ENCODE data around the gene ZNF544.
A peak's percentile ranks its signal among the peaks of the same experiment; 100 is the strongest.

Gene ZNF544

DNA sequence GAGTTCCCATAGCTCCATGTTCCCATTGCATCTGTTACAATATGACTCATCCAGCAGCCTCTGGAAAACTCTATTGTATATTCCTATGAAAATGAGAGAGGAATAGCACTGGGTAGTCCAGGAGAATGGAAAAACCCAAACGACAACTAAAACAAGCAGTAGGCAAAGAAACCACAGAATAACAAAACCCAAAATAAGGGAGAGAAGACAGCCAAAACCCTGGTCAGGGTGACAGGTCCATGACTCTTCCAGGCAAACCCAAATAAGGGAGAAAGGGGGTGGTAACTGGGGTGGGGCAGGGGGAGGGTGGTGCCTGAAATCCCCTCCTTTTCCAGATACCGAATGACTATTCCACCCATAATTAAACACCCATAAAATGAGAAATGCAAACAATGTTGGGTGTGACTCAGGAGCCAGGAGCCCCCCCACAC is 46.1 kb downstream of the ZNF544 start:
- Mint-ChIP-seq H3K27me3 (no peaks in the 10 kb centered on the region), H3K36me3 (peaks cover 63% of the 10 kb centered on the region)
- no peak for DNase-seq

GRCh38 chr19:58275564-58275963 is 46.9 kb downstream of the ZNF544 start:
- no peak for DNase-seq
- Mint-ChIP-seq H3K9me3 (peaks cover 46% of the 10 kb centered on the region), H3K36me3 (peaks cover 65% of the 10 kb centered on the region), H3K27me3 (no peaks in the 10 kb centered on the region), H3K4me1 (peaks cover 31% of the 10 kb centered on the region), H3K27ac (no peak overlapping the region), H3K4me3 (no peak overlapping the region)
- CTCF ChIA-PET = no interaction called here

More for the DNA sequence above, 46.1 kb downstream of the ZNF544 start:
- CTCF ChIA-PET = no interaction called here
- H3K4me1 Mint-ChIP-seq = peaks cover 23% of the 10 kb centered on the region
- H3K9me3 Mint-ChIP-seq = peaks cover 49% of the 10 kb centered on the region
- no peak overlapping the region for H3K4me3 Mint-ChIP-seq
- H3K27ac Mint-ChIP-seq = no peak overlapping the region

DNA sequence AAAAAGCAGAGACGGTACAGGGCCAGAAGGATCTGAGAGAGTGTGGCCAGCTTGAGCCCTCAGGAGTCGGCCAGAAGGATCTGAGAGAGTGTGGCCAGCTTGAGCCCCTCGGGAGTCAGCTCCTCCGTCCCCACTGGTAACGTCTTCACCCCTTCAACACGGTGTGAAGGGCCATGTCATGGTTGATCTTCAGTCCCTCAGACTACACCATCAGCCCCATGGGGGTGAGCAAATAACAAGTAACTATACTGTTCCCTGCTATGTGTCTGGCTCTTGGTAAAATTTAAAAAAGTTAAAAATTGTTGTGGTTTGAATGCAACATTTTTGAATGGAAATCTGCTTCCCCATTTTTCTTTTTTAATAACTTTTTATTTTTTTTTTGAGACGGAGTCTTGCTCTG is 48.5 kb downstream of the ZNF544 start:
- Mint-ChIP-seq H3K36me3 (peaks cover 63% of the 10 kb centered on the region), H3K4me3 (peak overlapping the region; percentile 86), H3K4me1 (peaks cover 40% of the 10 kb centered on the region), H3K9me3 (peaks cover 42% of the 10 kb centered on the region), H3K27me3 (no peaks in the 10 kb centered on the region), H3K27ac (peak overlapping the region; percentile 53)
- DNase-seq = no peak
- CTCF ChIA-PET = no interaction called here

GRCh38 chr19:58277748-58278540 is 49.2 kb downstream of the ZNF544 start:
- no peak for DNase-seq
- Mint-ChIP-seq H3K9me3 (peaks cover 39% of the 10 kb centered on the region), H3K36me3 (peaks cover 65% of the 10 kb centered on the region), H3K4me1 (peaks cover 40% of the 10 kb centered on the region), H3K27ac (peak overlapping the region; percentile 97), H3K27me3 (no peaks in the 10 kb centered on the region), H3K4me3 (peak overlapping the region; percentile 86)
- CTCF ChIA-PET = no interaction called here

- Mint-ChIP-seq H3K27me3 (no peaks in the 10 kb centered on the region), H3K9me3 (peaks cover 41% of the 10 kb centered on the region), H3K36me3 (peaks cover 69% of the 10 kb centered on the region), H3K4me1 (peaks cover 40% of the 10 kb centered on the region), H3K4me3 (peak within 1 kb of the TSS; percentile 86), H3K27ac (peak within 1 kb of the TSS; percentile 97)
- CTCF ChIA-PET = no interaction called here
- DNase-seq = peak; percentile 99
Measured at GRCh38 chr19:58278541-58279041, 49.9 kb downstream of the ZNF544 start, which contains the start of gene ZNF8. Gene ZNF8 (plus strand): TSS chr19:58278955. CDS start chr19:58279082, 127 bp downstream.

- Mint-ChIP-seq H3K4me3 (peak overlapping the region; percentile 86), H3K27ac (peak overlapping the region; percentile 97), H3K4me1 (peaks cover 40% of the 10 kb centered on the region), H3K9me3 (peaks cover 39% of the 10 kb centered on the region), H3K27me3 (no peaks in the 10 kb centered on the region), H3K36me3 (peaks cover 67% of the 10 kb centered on the region)
- DNase-seq = peak; percentile 58
- CTCF ChIA-PET = no interaction called here
Measured at GRCh38 chr19:58279042-58279924, 50.6 kb downstream of the ZNF544 start.

- Mint-ChIP-seq H3K4me3 (peak overlapping the region; percentile 86), H3K27me3 (no peaks in the 10 kb centered on the region), H3K9me3 (peaks cover 36% of the 10 kb centered on the region), H3K27ac (peak overlapping the region; percentile 97), H3K4me1 (peaks cover 40% of the 10 kb centered on the region), H3K36me3 (peaks cover 63% of the 10 kb centered on the region)
- DNase-seq = no peak
- CTCF ChIA-PET = no interaction called here
Measured at GRCh38 chr19:58279925-58280316, 51.2 kb downstream of the ZNF544 start.

- peaks cover 70% of the 10 kb centered on the region for H3K36me3 Mint-ChIP-seq
- no peak for DNase-seq
- CTCF ChIA-PET = no interaction called here
Measured at GRCh38 chr19:58284199-58284598, 55.5 kb downstream of the ZNF544 start.

DNA sequence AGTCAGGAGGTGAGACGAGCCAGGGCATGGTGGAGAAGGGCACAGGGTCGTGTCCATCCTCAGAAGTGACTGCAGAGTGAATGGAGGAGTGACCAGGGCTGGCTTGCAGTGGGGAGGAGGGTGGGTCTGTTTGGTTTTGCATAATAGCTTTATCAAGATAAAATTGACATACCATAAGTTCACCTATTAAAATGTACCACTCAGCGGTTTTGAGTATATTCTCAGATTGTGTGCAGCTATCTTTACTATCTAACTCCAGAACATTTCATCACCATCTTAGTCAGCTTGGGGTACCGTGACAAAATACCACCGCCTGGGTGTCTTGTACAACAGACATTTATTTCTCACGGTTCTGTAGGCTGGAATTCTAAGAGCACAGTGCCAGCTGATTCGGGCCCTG is 63.2 kb downstream of the ZNF544 start:
- Mint-ChIP-seq H3K9me3 (peaks cover 64% of the 10 kb centered on the region), H3K4me3 (no peak overlapping the region), H3K27me3 (no peaks in the 10 kb centered on the region), H3K36me3 (peaks cover 84% of the 10 kb centered on the region), H3K4me1 (no peaks in the 10 kb centered on the region), H3K27ac (no peak overlapping the region)
- CTCF ChIA-PET = no interaction called here
- no peak for DNase-seq

More at GRCh38 chr19:58284199-58284598, 55.5 kb downstream of the ZNF544 start:
- Mint-ChIP-seq H3K27me3 (no peaks in the 10 kb centered on the region), H3K27ac (no peak overlapping the region), H3K9me3 (peaks cover 30% of the 10 kb centered on the region), H3K4me3 (no peak overlapping the region), H3K4me1 (peaks cover 21% of the 10 kb centered on the region)

- peaks cover 77% of the 10 kb centered on the region for H3K36me3 Mint-ChIP-seq
- H3K9me3 Mint-ChIP-seq = peaks cover 61% of the 10 kb centered on the region
Measured at GRCh38 chr19:58294743-58295374, 66.1 kb downstream of the ZNF544 start.

DNA sequence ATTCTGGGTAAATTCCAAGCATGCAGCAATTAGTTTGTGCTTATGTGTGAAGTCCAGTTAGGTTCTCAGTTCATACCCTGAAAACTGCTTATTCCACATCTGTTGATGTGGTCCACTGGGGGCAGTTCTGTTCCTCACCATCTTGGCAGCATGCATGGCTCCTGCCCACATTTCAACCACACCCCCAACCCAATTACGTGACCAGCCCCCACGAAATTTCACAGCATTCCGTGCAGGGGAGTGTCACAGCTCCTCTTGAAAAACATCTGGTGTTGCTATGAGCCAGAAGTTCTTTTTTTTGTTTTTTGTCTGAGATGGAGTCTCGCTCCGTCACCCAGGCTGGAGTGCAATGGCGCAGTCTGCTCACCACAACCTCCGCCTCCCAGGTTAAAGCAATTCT is 67.4 kb downstream of the ZNF544 start:
- H3K36me3 Mint-ChIP-seq = peaks cover 84% of the 10 kb centered on the region
- no peaks in the 10 kb centered on the region for H3K4me1 Mint-ChIP-seq
- no peak overlapping the region for H3K27ac Mint-ChIP-seq
- CTCF ChIA-PET = no interaction called here
- H3K9me3 Mint-ChIP-seq = peaks cover 68% of the 10 kb centered on the region
- no peaks in the 10 kb centered on the region for H3K27me3 Mint-ChIP-seq
- DNase-seq = no peak
- H3K4me3 Mint-ChIP-seq = no peak overlapping the region

More at GRCh38 chr19:58294743-58295374, 66.1 kb downstream of the ZNF544 start:
- DNase-seq = no peak
- no peak overlapping the region for H3K27ac Mint-ChIP-seq
- H3K27me3 Mint-ChIP-seq = no peaks in the 10 kb centered on the region
- H3K4me3 Mint-ChIP-seq = no peak overlapping the region
- no peaks in the 10 kb centered on the region for H3K4me1 Mint-ChIP-seq
- CTCF ChIA-PET = no interaction called here

- Mint-ChIP-seq H3K36me3 (peaks cover 65% of the 10 kb centered on the region), H3K4me3 (no peak overlapping the region), H3K27ac (no peak overlapping the region), H3K4me1 (peaks cover 14% of the 10 kb centered on the region), H3K9me3 (peaks cover 39% of the 10 kb centered on the region), H3K27me3 (no peaks in the 10 kb centered on the region)
- CTCF ChIA-PET = no interaction called here
- no peak for DNase-seq
Measured at GRCh38 chr19:58300620-58301019, 71.9 kb downstream of the ZNF544 start.

- CTCF ChIA-PET = no interaction called here
- H3K4me3 Mint-ChIP-seq = peak overlapping the region; percentile 93
- peaks cover 73% of the 10 kb centered on the region for H3K36me3 Mint-ChIP-seq
- peak overlapping the region; percentile 98 for H3K27ac Mint-ChIP-seq
- H3K4me1 Mint-ChIP-seq = peaks cover 44% of the 10 kb centered on the region
- peaks cover 25% of the 10 kb centered on the region for H3K9me3 Mint-ChIP-seq
- no peaks in the 10 kb centered on the region for H3K27me3 Mint-ChIP-seq
- no peak for DNase-seq
Measured at GRCh38 chr19:58304255-58304654, 75.5 kb downstream of the ZNF544 start.

DNA sequence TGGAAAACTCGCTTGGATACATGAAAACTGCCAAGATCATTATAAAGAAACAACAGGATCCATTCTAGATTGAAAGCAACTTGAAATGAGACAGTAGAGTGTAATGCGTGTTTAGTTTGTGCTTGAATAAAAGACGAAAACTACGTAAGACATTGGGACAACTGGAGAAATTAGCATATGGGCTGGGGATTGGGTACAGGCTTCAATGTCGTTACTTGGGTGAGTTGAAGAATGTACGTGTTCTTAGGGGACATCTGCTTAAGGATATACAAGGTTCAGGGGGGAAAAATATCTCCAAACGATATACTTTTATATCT is 76.0 kb downstream of the ZNF544 start:
- H3K27ac Mint-ChIP-seq = peak overlapping the region; percentile 98
- DNase-seq = no peak
- CTCF ChIA-PET = no interaction called here
- no peaks in the 10 kb centered on the region for H3K27me3 Mint-ChIP-seq
- H3K4me3 Mint-ChIP-seq = peak overlapping the region; percentile 93
- H3K36me3 Mint-ChIP-seq = peaks cover 76% of the 10 kb centered on the region
- H3K4me1 Mint-ChIP-seq = peaks cover 44% of the 10 kb centered on the region
- H3K9me3 Mint-ChIP-seq = peaks cover 23% of the 10 kb centered on the region

Measured in activated naive CD4-positive, alpha-beta T cell treated with anti-CD3 and anti-CD28 coated beads, Interleukin-2, amount 10 ng/mL, durations not matched to agents 7 days and 5 days (primary cell).